ENCODE results near the gene KRT3.

Gene KRT3

GRCh38 chr12:52815676-52816588 is 20.0 kb upstream of the KRT3 start:
- Histone ChIP-seq H3K9ac (ENCODE audit: low read length) (no peak overlapping the region), H3K27me3 (replicated peaks; ENCODE audit: insufficient read depth, low read length) (peaks cover 89% of the 10 kb centered on the region), H2AFZ (ENCODE audit: low read length) (no peak overlapping the region), H4K20me1 (ENCODE audit: insufficient read depth, low read length) (no peaks in the 10 kb centered on the region), H3K4me2 (ENCODE audit: low read depth, low read length) (no peak overlapping the region), H3K4me1 (ENCODE audit: low read length) (no peaks in the 10 kb centered on the region), H3K79me2 (ENCODE audit: low read length) (no peaks in the 10 kb centered on the region), H3K9me3 (replicated peaks; ENCODE audit: insufficient read depth, low read length) (no peaks in the 10 kb centered on the region), H3K9me2 (replicated peaks; ENCODE audit: insufficient read depth, low read length) (no peaks in the 10 kb centered on the region), H3K4me3 (ENCODE audit: low read length) (no peak overlapping the region), H3K36me3 (replicated peaks; ENCODE audit: insufficient read depth, low read length) (no peaks in the 10 kb centered on the region), H3K27ac (ENCODE audit: low read length) (no peak overlapping the region), H3F3A (ENCODE audit: insufficient read depth, low read length) (no peaks in the 10 kb centered on the region)
- TF ChIP-seq CTCF (IDR thresholded peaks at IDR 0.05; ENCODE audit: low read length) (no peak), EZH2 (optimal IDR thresholded peaks at IDR 0.05; ENCODE audit: low read depth, low read length) (no peak), EZH2phosphoT487 (IDR thresholded peaks at IDR 0.05; ENCODE audit: low read length) (no peak)
- no peak for DNase-seq

GRCh38 chr12:52815161-52815560 is 19.2 kb upstream of the KRT3 start:
- no peaks in the 10 kb centered on the region for H4K20me1 ChIP-seq (ENCODE audit: insufficient read depth, low read length)
- no peaks in the 10 kb centered on the region for H3K9me2 ChIP-seq (replicated peaks; ENCODE audit: insufficient read depth, low read length)
- no peaks in the 10 kb centered on the region for H3K9me3 ChIP-seq (replicated peaks; ENCODE audit: insufficient read depth, low read length)
- no peak overlapping the region for H3K4me2 ChIP-seq (ENCODE audit: low read depth, low read length)
- H2AFZ ChIP-seq (ENCODE audit: low read length), result no peak overlapping the region
- no peaks in the 10 kb centered on the region for H3K36me3 ChIP-seq (replicated peaks; ENCODE audit: insufficient read depth, low read length)
- H3K79me2 ChIP-seq (ENCODE audit: low read length), result no peaks in the 10 kb centered on the region
- DNase-seq, result no peak
- no peak overlapping the region for H3K27ac ChIP-seq (ENCODE audit: low read length)
- peaks cover 88% of the 10 kb centered on the region for H3K27me3 ChIP-seq (replicated peaks; ENCODE audit: insufficient read depth, low read length)
- no peaks in the 10 kb centered on the region for H3F3A ChIP-seq (ENCODE audit: insufficient read depth, low read length)
- H3K4me1 ChIP-seq (ENCODE audit: low read length), result no peaks in the 10 kb centered on the region
- TF ChIP-seq CTCF (IDR thresholded peaks at IDR 0.05; ENCODE audit: low read length) (no peak), EZH2 (optimal IDR thresholded peaks at IDR 0.05; ENCODE audit: low read depth, low read length) (no peak), EZH2phosphoT487 (IDR thresholded peaks at IDR 0.05; ENCODE audit: low read length) (no peak)
- no peak overlapping the region for H3K9ac ChIP-seq (ENCODE audit: low read length)
- H3K4me3 ChIP-seq (ENCODE audit: low read length), result no peak overlapping the region

- H3K27ac ChIP-seq (ENCODE audit: low read length), result no peak overlapping the region
- no peaks in the 10 kb centered on the region for H3K79me2 ChIP-seq (ENCODE audit: low read length)
- H3F3A ChIP-seq (ENCODE audit: insufficient read depth, low read length), result no peaks in the 10 kb centered on the region
Measured at GRCh38 chr12:52814710-52815155, 18.8 kb upstream of the KRT3 start.

More at GRCh38 chr12:52814710-52815155, 18.8 kb upstream of the KRT3 start:
- no peak for DNase-seq
- Histone ChIP-seq H3K4me2 (ENCODE audit: low read depth, low read length) (no peak overlapping the region), H3K9ac (ENCODE audit: low read length) (no peak overlapping the region), H3K4me3 (ENCODE audit: low read length) (no peak overlapping the region), H3K4me1 (ENCODE audit: low read length) (no peaks in the 10 kb centered on the region), H4K20me1 (ENCODE audit: insufficient read depth, low read length) (no peaks in the 10 kb centered on the region), H3K9me2 (replicated peaks; ENCODE audit: insufficient read depth, low read length) (no peaks in the 10 kb centered on the region), H3K27me3 (replicated peaks; ENCODE audit: insufficient read depth, low read length) (peaks cover 85% of the 10 kb centered on the region), H3K36me3 (replicated peaks; ENCODE audit: insufficient read depth, low read length) (no peaks in the 10 kb centered on the region), H2AFZ (ENCODE audit: low read length) (no peak overlapping the region), H3K9me3 (replicated peaks; ENCODE audit: insufficient read depth, low read length) (no peaks in the 10 kb centered on the region)
- TF ChIP-seq EZH2 (optimal IDR thresholded peaks at IDR 0.05; ENCODE audit: low read depth, low read length), result no peak

Data from MM.1S (cell line).